ENCODE measurements around the gene GOLGA6L7.
"Not testable (repeated sequence)": the region's sequence is repeated elsewhere in the genome, so short reads cannot be mapped to it uniquely, and the experiment has no call there.

Gene GOLGA6L7

DNA sequence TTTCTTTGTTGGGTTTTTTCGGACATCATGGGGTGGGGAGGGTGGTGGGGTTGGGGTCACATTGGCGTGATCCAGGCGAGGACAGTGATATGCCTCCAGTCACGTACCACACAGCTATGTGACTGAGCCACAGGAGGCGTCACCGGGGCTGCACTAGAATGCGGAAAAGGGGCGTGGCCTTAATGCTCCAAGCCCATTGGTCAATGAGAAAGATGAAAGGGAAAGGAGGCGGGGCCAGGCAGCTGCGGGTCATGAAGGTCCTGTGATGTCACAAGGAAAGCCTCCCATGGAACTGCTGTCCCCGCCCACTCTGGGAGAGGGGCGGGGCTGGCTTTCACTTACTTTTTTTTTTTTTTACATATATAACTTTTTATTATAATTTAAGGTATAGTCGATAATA, at the start of gene GOLGA6L7:
TSS of gene GOLGA6L7 (minus strand) at position 124 of the 400 bp plus-strand sequence. CDS start at position 29, 95 bp downstream.
- not testable (repeated sequence) for DNase-seq

DNA sequence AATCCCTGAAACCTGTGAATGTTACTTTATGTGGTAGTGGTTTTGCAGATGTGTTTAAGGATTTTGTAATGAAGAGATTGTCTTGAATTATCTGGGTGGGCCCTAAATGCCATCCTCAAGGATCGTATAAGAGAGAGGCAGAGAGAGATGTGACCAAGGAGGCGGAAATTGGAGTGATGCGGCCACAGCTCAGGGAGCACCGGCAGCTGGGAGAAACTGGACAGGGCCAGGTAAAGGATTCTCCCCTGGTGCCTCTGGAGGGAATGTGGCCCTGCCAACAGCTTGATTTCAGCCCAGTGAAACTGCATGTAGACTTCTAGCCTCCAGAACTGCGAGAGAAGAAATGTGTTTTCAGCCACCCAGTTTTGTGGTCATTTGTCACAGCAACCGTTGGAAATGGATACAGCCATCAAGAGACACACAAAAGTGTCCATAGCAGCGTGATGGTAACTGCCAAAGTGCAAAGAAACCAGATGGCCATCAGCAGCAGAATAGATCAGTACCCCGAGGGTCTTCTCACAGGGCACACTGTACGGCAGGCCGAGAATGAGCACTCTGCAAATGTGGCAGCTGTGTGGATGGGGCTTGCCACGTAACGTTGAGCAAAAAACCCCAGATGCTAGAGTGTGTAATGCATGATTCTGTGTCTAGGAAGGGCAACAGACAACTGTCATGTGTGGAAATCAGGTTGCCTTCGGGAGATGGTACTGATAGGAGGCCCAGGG, 49.6 kb upstream of the GOLGA6L7 start:
- DNase-seq = no peak

DNA sequence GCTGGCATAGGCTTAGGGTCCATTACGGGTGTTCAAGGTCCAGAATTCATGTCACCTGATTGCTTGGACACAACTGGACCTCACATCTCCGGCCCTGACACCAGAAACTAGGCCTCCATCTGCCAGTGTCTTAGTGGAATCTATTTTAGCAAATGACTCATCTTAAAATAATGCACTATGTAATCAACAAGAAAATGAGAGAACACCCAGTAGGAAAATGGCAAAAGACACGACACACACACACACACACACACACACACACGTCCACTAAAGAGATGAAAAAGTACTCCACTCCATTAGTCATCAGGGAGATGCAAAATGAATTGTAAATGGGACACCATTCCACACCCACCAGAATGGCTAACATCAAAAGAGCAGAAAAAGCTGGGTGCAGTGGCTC, 48.5 kb upstream of the GOLGA6L7 start:
- DNase-seq = no peak

GRCh38 chr15:28895566-28895965, 47.1 kb upstream of the GOLGA6L7 start:
- DNase-seq = no peak

DNA sequence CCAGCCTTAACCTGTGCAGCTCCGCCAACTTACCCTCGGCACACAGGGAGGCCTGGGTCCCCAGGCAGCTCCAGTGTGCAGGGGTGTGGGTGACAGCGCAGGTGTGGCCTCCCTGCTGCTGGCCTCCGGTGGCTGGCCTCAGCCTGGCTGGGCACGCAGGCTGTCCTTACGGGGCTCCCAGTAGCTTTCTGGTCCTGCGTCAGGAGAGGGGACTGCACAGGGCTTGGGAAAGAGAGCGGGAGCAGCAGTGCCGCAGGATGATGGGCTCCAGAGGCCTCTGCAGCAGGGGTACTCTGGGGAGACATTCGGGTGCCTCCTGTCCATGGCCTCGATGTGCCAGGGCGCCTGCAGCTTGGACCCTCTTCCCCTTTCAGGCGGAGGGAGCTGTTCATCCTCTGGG, 46.7 kb upstream of the GOLGA6L7 start:
- DNase-seq = no peak

DNA sequence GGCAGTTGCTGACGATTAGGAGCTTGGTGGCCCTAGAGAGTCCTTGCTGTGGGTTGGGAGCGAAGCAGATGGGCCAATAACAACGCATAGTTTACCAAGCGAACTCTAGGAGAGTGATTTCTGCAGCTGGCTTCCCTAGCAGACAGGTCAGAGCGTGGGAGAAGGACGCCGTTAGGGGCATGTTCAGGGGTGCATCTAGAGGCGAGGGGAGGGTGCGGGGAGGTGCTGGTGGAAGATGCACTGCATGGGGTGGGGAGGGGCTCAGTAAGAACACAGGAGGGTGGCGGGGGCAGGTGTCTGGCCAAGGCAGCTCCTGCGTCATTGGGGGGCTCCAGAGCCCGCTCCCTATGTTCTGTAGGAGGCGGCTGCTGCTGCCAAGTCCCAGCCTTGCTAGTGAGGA, 46.2 kb upstream of the GOLGA6L7 start:
- DNase-seq = no peak

- no peak for DNase-seq
Observed at GRCh38 chr15:28892789-28893610, 44.6 kb upstream of the GOLGA6L7 start.

- DNase-seq = no peak
Observed at GRCh38 chr15:28891588-28891987, 43.1 kb upstream of the GOLGA6L7 start.

- DNase-seq = no peak
Observed at GRCh38 chr15:28890711-28891495, 42.5 kb upstream of the GOLGA6L7 start.

DNA sequence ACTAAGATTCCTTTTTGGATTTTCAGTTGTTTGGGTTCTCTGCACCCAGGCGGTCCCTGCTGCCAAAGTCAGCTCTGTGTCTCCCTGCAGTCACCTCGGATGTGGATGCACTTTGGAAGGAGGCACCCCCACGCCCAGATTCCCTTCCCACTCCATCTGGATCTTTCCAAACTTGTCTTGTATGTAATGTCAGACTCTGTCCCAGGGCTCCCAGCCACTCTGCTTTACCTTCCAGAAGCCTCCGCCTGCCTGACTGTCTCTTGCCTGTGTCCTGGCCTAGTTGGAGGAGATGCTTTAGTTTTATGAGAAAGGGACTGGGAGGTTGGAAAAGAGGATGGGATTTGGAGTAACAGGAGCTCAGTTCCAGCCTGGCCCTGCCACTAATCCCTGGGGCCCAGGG, 41.8 kb upstream of the GOLGA6L7 start:
- not testable (repeated sequence) for DNase-seq

DNA sequence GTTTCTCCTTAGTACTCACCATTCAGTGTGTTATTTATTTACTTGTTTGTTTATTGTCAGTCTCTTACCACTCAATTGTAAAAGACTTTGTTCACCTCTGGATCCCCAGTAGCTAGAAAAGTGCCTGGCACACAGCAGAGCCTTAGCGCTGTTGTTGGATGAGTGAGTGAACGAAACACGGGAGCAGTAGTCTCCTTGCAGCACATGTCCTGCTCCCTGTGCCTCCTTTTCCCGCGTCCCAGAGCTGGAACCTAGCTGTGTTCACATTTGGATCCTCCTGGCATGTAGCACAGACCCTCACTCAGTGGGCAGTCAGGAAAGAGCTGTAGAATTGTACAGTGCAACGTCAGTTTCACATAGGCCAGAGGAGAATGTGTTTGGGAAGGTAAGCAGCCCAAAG, 41.4 kb upstream of the GOLGA6L7 start:
- not testable (repeated sequence) for DNase-seq

DNA sequence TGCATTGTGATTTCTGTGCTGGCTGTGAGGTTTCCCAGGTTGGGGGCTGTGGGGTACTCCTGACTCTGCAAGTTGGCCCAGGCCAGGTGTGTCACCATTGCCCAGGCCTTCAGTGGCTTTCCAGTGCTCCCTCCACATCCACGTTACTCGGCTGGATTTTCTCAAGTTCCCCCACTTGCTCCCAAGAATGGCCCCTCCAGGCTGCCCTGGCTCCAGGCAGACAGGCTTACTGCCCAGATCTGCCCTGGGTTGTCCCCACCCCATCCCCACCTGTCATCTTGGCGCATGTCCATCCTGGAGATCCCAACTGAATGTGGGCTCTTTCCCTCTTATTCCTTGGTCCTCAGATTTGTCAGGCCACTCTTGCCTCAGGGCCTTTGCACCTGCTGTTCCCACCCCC, 40.9 kb upstream of the GOLGA6L7 start:
- no peak for DNase-seq

DNA sequence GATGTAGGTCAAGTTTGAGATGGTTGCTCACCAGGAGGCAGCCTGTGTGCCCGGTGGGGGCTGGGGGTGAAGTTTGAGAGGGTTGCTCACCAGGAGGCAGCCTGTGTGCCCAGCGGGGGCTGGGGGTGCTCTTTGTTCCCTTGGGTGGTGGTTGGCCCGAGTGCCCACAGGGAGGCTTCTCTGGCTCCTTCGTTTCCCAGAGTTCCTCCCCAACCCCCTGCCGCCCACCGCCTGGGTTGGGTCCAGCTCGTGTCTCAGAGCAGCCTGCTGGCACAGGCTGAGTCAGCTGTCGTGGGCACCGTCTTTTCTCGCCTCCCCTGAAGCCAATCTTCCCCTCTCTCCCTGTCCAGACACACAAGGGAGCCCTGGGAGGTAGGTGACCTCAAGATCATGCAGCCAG, 40.5 kb upstream of the GOLGA6L7 start:
- DNase-seq = no peak

DNA sequence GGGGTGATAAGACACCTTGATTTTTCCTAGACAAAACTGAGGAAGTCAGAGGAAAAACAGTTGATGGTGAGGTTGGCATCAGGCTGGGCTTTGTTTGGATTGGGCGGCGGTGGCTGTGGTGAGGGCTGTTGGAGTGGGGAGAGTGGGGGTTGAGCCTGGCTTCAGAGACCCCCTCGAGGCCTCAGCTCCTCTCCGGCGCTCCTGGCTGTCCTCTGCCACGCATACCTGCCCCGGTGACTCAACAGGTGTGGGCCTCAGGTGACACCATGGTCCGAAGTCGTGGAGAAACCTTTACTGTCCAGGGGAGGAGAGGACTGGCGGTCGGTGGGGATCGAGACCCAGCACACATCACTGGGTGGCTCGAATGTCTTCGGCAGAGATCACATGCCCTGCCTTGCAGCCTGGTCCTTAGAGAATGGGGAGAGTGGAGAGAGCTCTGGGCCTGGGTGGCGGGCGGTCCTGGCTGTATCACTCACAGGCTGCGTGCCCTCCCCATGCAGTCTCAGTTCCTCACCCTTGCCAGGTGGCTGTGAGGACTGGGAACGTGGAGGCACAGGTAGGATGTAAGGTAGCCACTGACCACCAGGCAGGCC, 40.0 kb upstream of the GOLGA6L7 start:
- DNase-seq = no peak

- no peak for DNase-seq
Observed at GRCh38 chr15:28887339-28888174, 39.1 kb upstream of the GOLGA6L7 start.

- DNase-seq = no peak
Observed at GRCh38 chr15:28886431-28887338, 38.2 kb upstream of the GOLGA6L7 start.

- no peak for DNase-seq
Observed at GRCh38 chr15:28885630-28886430, 37.4 kb upstream of the GOLGA6L7 start, which contains the start of gene APBA2. APBA2 (plus strand) TSS chr15:28885974; CDS start chr15:29053885, 167,911 bp downstream.

GRCh38 chr15:28885128-28885629, 36.7 kb upstream of the GOLGA6L7 start:
- DNase-seq = no peak

DNA sequence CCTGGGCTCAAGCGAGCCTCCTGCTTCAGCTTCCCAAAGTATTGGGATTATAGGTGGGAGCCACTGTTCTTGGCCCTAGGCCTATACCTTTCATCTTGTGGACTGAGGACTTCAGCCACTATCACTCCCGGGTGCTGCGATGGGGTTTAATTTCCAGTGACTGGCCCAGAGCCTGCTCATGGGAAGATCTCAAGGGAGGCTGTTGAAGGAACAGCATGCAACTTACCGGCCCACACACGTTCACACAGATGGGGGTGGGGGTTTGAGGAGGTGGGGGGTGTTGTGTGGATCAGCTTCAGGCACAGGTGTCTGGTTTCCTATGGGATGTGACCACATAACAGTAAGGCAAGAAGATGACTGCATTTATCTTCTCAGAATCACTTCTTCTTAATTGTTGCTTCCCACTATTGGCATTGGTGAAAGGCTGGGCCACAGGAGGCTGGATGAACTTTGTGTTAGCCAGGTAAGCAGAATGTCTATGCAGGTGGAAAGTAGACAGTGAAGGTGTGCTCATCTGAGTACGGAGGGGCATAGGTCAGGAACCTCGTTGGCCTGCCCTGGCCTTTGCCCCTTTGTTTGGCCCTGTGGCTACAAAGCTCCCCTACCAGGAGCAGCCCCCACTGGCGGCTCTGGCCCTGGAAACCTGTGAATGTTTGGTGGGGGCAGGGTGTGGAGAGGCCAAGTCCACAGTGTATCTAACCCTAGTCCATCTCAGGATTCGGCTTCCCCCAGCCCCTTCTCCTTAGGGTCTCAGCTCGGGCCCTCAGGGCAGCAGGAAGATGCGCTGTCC, 35.9 kb upstream of the GOLGA6L7 start:
- no peak for DNase-seq

Data from SHP77 treated with DMSO at 0.1 percent for 48 hours (cell line).